Gastrocnemius medialis (tissue), 4 donors: ENCODE data around the gene TMCC3. TPM values are rescaled to one million over a fixed set of nuclear protein-coding genes. Genes with fewer than 3 reads are reported as not detected.

Experiments used
- ATAC-seq, 2 donors: fragments of 150-250 bp; one replicate each; pipeline ENCODE4 v1.9.1; 2016
- DNase-seq, 2 donors: peaks; one replicate each; pipeline ENCODE4 v3.0.0-alpha.2; 2019
- H3K27ac ChIP-seq, 4 donors: fragments of 200-600 bp; sonication (generic); 1 replicate in 1 of 4; 2 replicates in 3 of 4; pipeline ENCODE4 v1.5.1; 2016 to 2018; ENCODE audit warnings: mild to moderate bottlenecking in 2 of 4, moderate library complexity in 1 of 4
- H3K27me3 ChIP-seq, 3 donors: fragments of 200-600 bp; sonication (generic) in 2 of 3; 1 replicate in 1 of 3; 2 replicates in 2 of 3; pipeline versions ENCODE4 v1.5.1 to v1.6.0; 2016 to 2019; ENCODE audit warnings: mild to moderate bottlenecking in 1 of 3, moderate library complexity in 1 of 3
- H3K36me3 ChIP-seq, 2 donors: fragments of 200-600 bp; sonication (generic) in 1 of 2; one replicate each; pipeline ENCODE4 v1.5.1; 2017 to 2018
- H3K4me1 ChIP-seq, 2 donors: fragments of 200-600 bp; sonication (generic) in 1 of 2; one replicate each; pipeline ENCODE4 v1.5.1; 2016 to 2017; ENCODE audit warnings: mild to moderate bottlenecking in 2 of 2
- H3K4me3 ChIP-seq, 4 donors: fragments of 200-600 bp; sonication (generic) in 3 of 4; 1 replicate in 1 of 4; 2 replicates in 3 of 4; pipeline ENCODE4 v1.5.1; 2016 to 2019; ENCODE audit warnings: mild to moderate bottlenecking in 2 of 4
- H3K9me3 ChIP-seq, 3 donors: fragments of 200-600 bp; sonication (generic) in 2 of 3; 1 replicate in 1 of 3; 2 replicates in 2 of 3; pipeline ENCODE4 v1.5.1; 2016 to 2019
- POLR2A ChIP-seq, 2 donors: fragments of 450-650 bp; IDR thresholded peaks; one replicate each; pipeline ENCODE4 v1.6.1; 2017; ENCODE audit warnings: antibody characterized with exemption in 2 of 2, mild to moderate bottlenecking in 2 of 2, moderate library complexity in 2 of 2
- in situ Hi-C, 4 donors: fragments of 200-750 bp; cut with MboI; loops; one replicate each; pipeline versions ENCODE4 v1.15.0 to v1.8.0; 2017; ENCODE audit warnings: low sequenced_read_pairs in 4 of 4
- intact Hi-C: fragments of 100-400 bp; cut with DNase I; formaldehyde crosslinking; loops from one replicate; pipeline ENCODE4 v1.15.1; 2023; ENCODE audit warnings: low total_unique reads
- total RNA-seq, 4 donors: library from RNA; depleted of rRNA; stranded (reverse); fragments of >200 nt; gene quantifications; one replicate each; pipeline versions ENCODE4 v1.1.0 to v1.2.3, GENCODE V29; 2016
- TF ChIP-seq, protein P1 (sequence below), 5 experiments: fragments of 450-650 bp in 3 of 5; fragments of 200-600 bp in 2 of 5; sonication (generic) in 2 of 5; IDR thresholded peaks in 4 of 5; conservative IDR thresholded peaks in 1 of 5; 1 replicate in 4 of 5; 2 replicates in 1 of 5; pipeline ENCODE4 v1.5.1; 2016 to 2019; ENCODE audit warnings: antibody characterized with exemption in 5 of 5, mild to moderate bottlenecking in 3 of 5, moderate library complexity in 3 of 5

The TMCC3 gene
- total RNA-seq, 4 donors from 2014 or later, result 17.2 to 51.6 (median 39.5) TPM

DNA sequence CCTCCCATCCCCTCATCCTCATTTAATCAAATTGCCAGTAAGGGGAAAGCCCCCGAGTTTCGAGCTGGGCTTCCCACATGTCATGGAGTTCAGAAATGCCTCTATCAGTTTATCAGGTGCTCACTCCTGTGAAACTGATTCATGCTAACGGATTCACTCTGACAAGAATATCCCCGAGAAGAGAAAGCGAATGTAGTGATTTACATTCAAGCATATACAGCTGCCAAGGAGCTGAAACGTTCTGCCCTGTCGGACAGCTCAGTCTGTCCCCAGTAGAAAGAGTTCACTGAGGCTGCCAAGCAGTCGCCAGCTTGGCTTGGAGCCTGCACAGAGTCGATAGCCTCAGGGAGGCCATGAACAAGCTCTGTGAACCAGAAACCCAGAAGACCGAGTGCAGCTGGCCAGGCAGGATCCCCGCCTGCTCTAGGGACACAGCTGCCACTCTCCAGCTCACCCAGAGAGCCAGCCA lies 88.4 kb downstream of the TMCC3 start:
- peak; percentile 72 to 73 for DNase-seq
- H3K36me3 ChIP-seq, result no peaks in the 10 kb centered on the region
- TF ChIP-seq, protein P1, sequence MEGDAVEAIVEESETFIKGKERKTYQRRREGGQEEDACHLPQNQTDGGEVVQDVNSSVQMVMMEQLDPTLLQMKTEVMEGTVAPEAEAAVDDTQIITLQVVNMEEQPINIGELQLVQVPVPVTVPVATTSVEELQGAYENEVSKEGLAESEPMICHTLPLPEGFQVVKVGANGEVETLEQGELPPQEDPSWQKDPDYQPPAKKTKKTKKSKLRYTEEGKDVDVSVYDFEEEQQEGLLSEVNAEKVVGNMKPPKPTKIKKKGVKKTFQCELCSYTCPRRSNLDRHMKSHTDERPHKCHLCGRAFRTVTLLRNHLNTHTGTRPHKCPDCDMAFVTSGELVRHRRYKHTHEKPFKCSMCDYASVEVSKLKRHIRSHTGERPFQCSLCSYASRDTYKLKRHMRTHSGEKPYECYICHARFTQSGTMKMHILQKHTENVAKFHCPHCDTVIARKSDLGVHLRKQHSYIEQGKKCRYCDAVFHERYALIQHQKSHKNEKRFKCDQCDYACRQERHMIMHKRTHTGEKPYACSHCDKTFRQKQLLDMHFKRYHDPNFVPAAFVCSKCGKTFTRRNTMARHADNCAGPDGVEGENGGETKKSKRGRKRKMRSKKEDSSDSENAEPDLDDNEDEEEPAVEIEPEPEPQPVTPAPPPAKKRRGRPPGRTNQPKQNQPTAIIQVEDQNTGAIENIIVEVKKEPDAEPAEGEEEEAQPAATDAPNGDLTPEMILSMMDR (IDR thresholded peaks at IDR 0.05 in 4 of 5, conservative IDR thresholded peaks at IDR 0.05 in 1 of 5), result no peak
- no peak for TF ChIP-seq POLR2A (IDR thresholded peaks at IDR 0.05)
- H3K9me3 ChIP-seq, result no peaks in the 10 kb centered on the region
- H3K27me3 ChIP-seq, result no peaks in the 10 kb centered on the region
- peak; percentile 70 to 88 for ATAC-seq
- in situ Hi-C loops, result no loop called here
- intact Hi-C loops, result loop anchor here (5.0 kb wide), 1 partner anchor 200 kb away; no protein-coding TSS in a partner anchor
- peak overlapping the region; percentile 27 to 84 (median 54) for H3K27ac ChIP-seq
- peak overlapping the region in 2 of 4 donors; percentile 22 to 37 for H3K4me3 ChIP-seq
- peaks cover 10 to 25% of the 10 kb centered on the region in 2 donors for H3K4me1 ChIP-seq

DNA sequence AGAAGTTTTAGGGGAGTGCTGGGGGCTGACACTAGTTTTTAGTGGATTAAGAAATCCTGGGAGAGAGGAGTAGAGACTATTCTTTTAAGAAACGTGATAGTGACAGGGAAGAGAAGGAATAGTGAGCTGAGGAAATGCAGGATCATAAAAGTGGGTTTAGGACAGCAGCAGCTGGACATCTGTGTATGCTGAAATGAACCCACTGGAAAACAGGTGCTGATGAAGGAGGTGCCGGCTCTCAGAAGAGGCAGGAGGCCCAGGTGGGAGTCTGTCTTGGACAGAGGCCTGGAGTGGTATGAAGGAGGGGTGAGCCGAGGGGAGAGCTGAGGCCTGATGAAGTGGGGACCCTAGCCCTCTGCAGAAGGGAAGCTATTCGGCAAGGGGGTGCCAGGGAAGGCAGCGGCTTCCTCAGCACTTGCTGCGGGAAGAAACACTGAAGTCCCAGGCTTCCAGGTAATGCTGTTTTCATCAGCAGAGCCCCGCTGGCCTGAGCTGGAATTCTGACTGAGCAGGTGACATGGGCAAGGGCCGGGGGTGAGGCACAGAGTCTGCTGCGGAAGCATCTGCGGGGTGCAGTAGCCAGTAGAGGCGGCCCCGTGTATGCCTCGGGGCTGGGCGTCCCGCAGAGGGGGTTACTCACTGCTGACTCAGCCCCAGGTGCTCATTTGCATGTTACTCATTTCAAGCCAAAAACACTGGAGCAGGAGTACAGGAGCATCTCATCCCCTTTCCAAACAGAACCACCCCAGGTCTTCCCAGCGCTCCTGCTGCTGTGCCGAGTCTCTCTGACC lies 89.7 kb downstream of the TMCC3 start:
- DNase-seq (no peak), ATAC-seq (peak in 1 of 2 donors; percentile 14)
- Histone ChIP-seq H3K4me1 (peaks cover 8 to 18% of the 10 kb centered on the region in 2 donors), H3K27me3 (no peaks in the 10 kb centered on the region), H3K36me3 (no peaks in the 10 kb centered on the region), H3K9me3 (no peaks in the 10 kb centered on the region), H3K27ac (no peak overlapping the region), H3K4me3 (no peak overlapping the region)
- TF ChIP-seq, protein P1 (IDR thresholded peaks at IDR 0.05 in 4 of 5, conservative IDR thresholded peaks at IDR 0.05 in 1 of 5), result no peak
- TF ChIP-seq POLR2A (IDR thresholded peaks at IDR 0.05), result no peak
- in situ Hi-C loops, result no loop called here
- intact Hi-C loops, result loop anchor here (5.0 kb wide), 1 partner anchor 202 kb away; no protein-coding TSS in a partner anchor

DNA sequence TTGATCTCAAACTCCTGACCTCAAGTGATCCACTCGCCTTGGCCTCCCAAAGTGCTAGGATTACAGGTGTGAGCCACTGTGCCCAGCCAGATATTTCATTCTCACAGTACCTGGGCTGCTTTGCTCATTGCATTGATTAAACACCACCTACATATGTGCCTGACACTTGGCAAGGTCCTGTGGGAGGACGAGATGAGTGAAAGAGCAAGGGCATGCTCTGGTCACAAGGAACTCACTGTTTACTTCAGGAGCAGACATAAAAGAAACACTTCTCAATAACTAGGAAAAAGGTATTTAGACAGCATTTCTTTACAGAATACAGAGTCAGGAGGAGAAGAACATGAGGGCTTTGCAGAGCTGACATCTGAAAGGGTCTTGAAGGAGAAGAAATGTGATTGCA lies 91.7 kb downstream of the TMCC3 start:
- intact Hi-C loops (no loop called here), in situ Hi-C loops (loop anchor here in 1 of 4 donors (10.0 kb wide), 1 partner anchor 196 kb away; no protein-coding TSS in a partner anchor)
- ATAC-seq, result no peak

DNA sequence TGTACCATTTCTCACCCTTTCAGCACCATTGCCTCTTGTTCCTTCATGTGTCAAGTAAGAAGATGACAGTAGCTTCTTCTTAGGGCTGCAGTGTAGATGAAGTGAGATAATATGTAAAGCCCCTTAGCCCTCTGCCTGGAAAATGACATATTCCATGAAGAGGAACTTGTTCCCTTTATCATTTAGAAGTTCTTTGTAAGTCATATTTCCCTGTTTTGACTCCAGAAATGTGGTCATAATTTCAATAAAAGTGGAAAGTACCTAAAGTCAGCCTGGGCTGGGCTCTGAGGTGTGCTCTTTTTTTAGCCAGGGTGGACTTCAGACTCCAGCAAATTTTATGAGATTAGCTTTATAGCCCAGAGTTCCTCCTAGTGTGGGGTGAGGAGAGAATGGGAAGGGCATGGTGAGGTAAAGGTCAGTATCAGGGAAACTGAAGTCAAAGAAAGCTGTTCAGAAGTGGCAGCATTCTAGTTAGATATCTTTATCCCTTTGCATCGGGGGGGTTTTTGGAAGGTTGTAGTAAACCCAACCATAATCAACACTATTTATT lies 92.5 kb downstream of the TMCC3 start:
- TF ChIP-seq, protein P1 (IDR thresholded peaks at IDR 0.05 in 4 of 5, conservative IDR thresholded peaks at IDR 0.05 in 1 of 5), result no peak
- no peak for TF ChIP-seq POLR2A (IDR thresholded peaks at IDR 0.05)
- intact Hi-C loops, result no loop called here
- H3K27ac ChIP-seq, result no peak overlapping the region
- H3K36me3 ChIP-seq, result no peaks in the 10 kb centered on the region
- H3K4me1 ChIP-seq, result peaks cover 5 to 20% of the 10 kb centered on the region in 2 donors
- no peak overlapping the region for H3K4me3 ChIP-seq
- no peak for DNase-seq
- no peaks in the 10 kb centered on the region for H3K27me3 ChIP-seq
- H3K9me3 ChIP-seq, result no peaks in the 10 kb centered on the region
- no peak for ATAC-seq
- in situ Hi-C loops, result loop anchor here in 1 of 4 donors (10.0 kb wide), 1 partner anchor 197 kb away; no protein-coding TSS in a partner anchor

More for the DNA sequence above, 91.7 kb downstream of the TMCC3 start:
- Histone ChIP-seq H3K9me3 (no peaks in the 10 kb centered on the region), H3K27me3 (no peaks in the 10 kb centered on the region), H3K36me3 (no peaks in the 10 kb centered on the region), H3K27ac (no peak overlapping the region), H3K4me1 (peaks cover 5 to 24% of the 10 kb centered on the region in 2 donors), H3K4me3 (no peak overlapping the region)
- no peak for TF ChIP-seq POLR2A (IDR thresholded peaks at IDR 0.05)
- DNase-seq, result no peak

DNA sequence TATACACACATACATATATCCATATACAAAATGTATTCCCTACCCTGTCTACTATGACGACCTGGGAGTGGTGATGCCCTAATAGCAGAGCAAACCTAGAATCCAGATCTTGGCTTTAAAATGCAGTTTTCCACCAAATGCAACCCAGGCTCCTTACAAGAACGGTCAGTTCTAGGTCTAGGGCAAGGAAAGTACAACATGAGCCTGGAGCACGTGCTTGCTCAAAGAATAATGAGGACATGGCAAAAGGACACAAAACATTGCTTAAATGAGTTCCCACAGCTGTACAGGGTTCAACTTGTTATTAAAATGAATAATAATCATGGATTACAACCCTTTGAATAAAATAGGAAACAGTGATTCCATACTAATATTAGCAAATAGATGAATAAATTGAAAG lies 94.7 kb downstream of the TMCC3 start:
- H3K36me3 ChIP-seq, result no peaks in the 10 kb centered on the region
- in situ Hi-C loops (loop anchor here in 1 of 4 donors (10.0 kb wide), 1 partner anchor 199 kb away; no protein-coding TSS in a partner anchor), intact Hi-C loops (no loop called here)
- no peak overlapping the region for H3K4me3 ChIP-seq
- H3K9me3 ChIP-seq, result no peaks in the 10 kb centered on the region
- DNase-seq, result no peak
- ATAC-seq, result no peak
- no peak overlapping the region for H3K27ac ChIP-seq
- TF ChIP-seq, protein P1 (IDR thresholded peaks at IDR 0.05 in 4 of 5, conservative IDR thresholded peaks at IDR 0.05 in 1 of 5), result no peak
- no peak for TF ChIP-seq POLR2A (IDR thresholded peaks at IDR 0.05)
- no peaks in the 10 kb centered on the region for H3K27me3 ChIP-seq
- H3K4me1 ChIP-seq, result peaks cover 0 to 6% of the 10 kb centered on the region in 2 donors
